Fibroblast of pulmonary artery (primary cell): Measurements from ENCODE around the gene MBD3.
"Not testable (repeated sequence)": the region's sequence is repeated elsewhere in the genome, so short reads cannot be mapped to it uniquely, and the experiment has no call there.

ENCODE experiments used
- DNase-seq: peaks from one replicate; pipeline ENCODE4 v3.0.0-alpha.2; 2010; ENCODE audit warnings: low read depth
- H3K4me3 ChIP-seq: replicated peaks from 2 replicates; pipeline ENCODE4 v1.5.1; 2011; ENCODE audit warnings: low read depth, mild to moderate bottlenecking, control low read depth, low read length, moderate library complexity
- TF ChIP-seq, protein P1 (sequence below): IDR thresholded peaks from 2 replicates; pipeline ENCODE4 v1.5.1; 2011; ENCODE audit warnings: mild to moderate bottlenecking, control low read depth, low read length, inconsistent platforms; ENCODE audit errors: missing control alignments

Gene MBD3

GRCh38 chr19:1592755-1593500, at the start of gene MBD3:
MBD3 (minus strand) TSS chr19:1592865; CDS start chr19:1592631, 234 bp downstream.
- peak; percentile 95 for DNase-seq
- H3K4me3 ChIP-seq: peak within 1 kb of the TSS; percentile 90
- TF ChIP-seq, protein P1, sequence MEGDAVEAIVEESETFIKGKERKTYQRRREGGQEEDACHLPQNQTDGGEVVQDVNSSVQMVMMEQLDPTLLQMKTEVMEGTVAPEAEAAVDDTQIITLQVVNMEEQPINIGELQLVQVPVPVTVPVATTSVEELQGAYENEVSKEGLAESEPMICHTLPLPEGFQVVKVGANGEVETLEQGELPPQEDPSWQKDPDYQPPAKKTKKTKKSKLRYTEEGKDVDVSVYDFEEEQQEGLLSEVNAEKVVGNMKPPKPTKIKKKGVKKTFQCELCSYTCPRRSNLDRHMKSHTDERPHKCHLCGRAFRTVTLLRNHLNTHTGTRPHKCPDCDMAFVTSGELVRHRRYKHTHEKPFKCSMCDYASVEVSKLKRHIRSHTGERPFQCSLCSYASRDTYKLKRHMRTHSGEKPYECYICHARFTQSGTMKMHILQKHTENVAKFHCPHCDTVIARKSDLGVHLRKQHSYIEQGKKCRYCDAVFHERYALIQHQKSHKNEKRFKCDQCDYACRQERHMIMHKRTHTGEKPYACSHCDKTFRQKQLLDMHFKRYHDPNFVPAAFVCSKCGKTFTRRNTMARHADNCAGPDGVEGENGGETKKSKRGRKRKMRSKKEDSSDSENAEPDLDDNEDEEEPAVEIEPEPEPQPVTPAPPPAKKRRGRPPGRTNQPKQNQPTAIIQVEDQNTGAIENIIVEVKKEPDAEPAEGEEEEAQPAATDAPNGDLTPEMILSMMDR: no peak

DNA sequence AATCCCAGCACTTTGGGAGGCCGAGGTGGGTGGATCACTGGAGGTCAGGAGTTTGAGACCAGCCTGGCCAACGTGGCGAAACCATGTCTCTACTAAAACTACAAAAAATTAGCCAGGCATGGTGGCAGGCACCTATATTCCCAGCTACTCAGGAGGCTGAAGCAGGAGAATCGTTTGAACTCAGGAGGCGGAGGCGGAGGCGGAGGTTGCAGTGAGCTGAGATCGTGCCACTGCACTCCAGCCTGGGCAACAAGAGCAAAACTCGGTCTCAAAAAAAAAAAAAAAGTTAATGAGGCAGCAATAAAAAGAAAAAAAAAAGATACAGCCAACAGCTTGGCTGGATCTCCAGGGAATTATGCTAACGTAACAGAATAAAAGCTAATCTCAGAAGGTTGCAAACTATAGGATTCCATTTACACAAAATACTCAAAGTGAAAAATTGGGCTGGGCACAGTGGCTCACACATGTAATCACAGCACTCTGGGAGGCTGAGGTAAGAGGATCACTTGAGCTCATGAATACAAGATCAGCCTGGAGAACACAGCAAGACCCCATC, 48.3 kb upstream of the MBD3 start:
- not testable (repeated sequence) for H3K4me3 ChIP-seq, DNase-seq

GRCh38 chr19:1636325-1637236, 43.9 kb upstream of the MBD3 start:
- TF ChIP-seq, protein P1: no peak
- H3K4me3 ChIP-seq: no peak overlapping the region
- DNase-seq: no peak

DNA sequence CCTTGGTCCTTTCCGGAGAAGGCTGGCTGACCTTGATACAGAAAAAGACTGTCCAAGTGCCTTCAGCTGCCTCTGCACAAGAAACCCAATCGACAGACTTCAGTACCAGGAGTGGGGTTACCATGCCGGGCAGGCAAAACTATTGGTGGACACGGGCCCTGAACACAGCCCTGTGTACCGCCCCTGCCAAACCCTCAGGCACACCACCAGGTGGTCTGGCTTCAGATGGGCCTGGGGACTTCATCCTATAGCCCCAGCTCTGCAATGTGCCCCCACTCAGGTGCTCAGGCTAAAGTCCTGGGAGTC, 42.2 kb upstream of the MBD3 start:
- TF ChIP-seq, protein P1: no peak
- no peak for DNase-seq
- no peak overlapping the region for H3K4me3 ChIP-seq

GRCh38 chr19:1634242-1634937, 41.7 kb upstream of the MBD3 start:
- no peak for DNase-seq
- TF ChIP-seq, protein P1: no peak
- no peak overlapping the region for H3K4me3 ChIP-seq

GRCh38 chr19:1633269-1633826, 40.7 kb upstream of the MBD3 start:
- DNase-seq: no peak
- TF ChIP-seq, protein P1: no peak
- H3K4me3 ChIP-seq: no peak overlapping the region
